ENCODE measurements around the gene ARL2.
A peak's percentile ranks its signal among the peaks of the same experiment; 100 is the strongest.

ARL2 gene

DNA sequence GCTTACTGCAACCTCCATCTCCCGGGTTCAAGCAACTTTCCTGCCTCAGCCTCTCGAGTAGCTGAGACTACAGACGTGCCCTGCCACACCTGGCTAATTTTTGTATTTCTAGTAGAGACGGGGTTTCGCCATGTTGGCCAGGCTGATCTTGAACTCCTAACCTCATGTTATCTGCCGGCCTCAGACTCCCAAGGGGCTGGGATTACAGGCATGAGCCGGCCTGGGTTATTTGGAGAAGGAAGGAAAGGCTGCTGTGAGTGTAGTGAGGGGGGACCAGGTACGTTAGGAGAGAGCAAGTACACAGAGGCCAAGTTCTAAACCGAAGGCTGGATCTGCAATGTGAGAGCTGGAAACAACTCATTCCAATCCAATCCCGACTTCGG lies 17.6 kb upstream of the ARL2 start:
- Histone ChIP-seq H3K4me3 (ENCODE audit: low read length) (peak overlapping the region; percentile 25; the same call in 1 of the 2 replicates), H3K27ac (ENCODE audit: low read length) (no peak overlapping the region), H3K9ac (ENCODE audit: low read length) (no peak overlapping the region)

GRCh38 chr11:64996710-64997380 lies 17.1 kb upstream of the ARL2 start, which contains the start of gene BATF2:
TSS of gene BATF2 (minus strand) at chr11:64996971. CDS start at chr11:64996914, 57 bp downstream.
- Histone ChIP-seq H3K36me3 (replicated peaks; ENCODE audit: low read depth, low read length) (no peaks in the 10 kb centered on the region), H3K4me3 (ENCODE audit: low read length) (peak within 1 kb of the TSS; percentile 25; the same call in 1 of the 2 replicates), H3K79me2 (ENCODE audit: low read length) (no peaks in the 10 kb centered on the region), H3K9me3 (ENCODE audit: insufficient read depth, low read length) (no peaks in the 10 kb centered on the region), H3K27me3 (ENCODE audit: low read depth, low read length) (peaks cover 7% of the 10 kb centered on the region; the same call in 1 of the 2 replicates), H3K4me2 (ENCODE audit: low read length) (peak within 1 kb of the TSS; percentile 48), H3K27ac (ENCODE audit: low read length) (no peak within 1 kb of the TSS), H3K4me1 (ENCODE audit: low read length) (peaks cover 10% of the 10 kb centered on the region), H2AFZ (ENCODE audit: low read depth, low read length) (peak within 1 kb of the TSS; percentile 48), H3K9ac (ENCODE audit: low read length) (no peak within 1 kb of the TSS), H4K20me1 (ENCODE audit: insufficient read depth, low read length) (no peaks in the 10 kb centered on the region)
- TF ChIP-seq CTCF (IDR thresholded peaks at IDR 0.05; ENCODE audit: low read depth, low read length) (peak; percentile 53), EZH2phosphoT487 (IDR thresholded peaks at IDR 0.05; ENCODE audit: low read depth) (no peak)

More for the DNA sequence above, 17.6 kb upstream of the ARL2 start:
- Histone ChIP-seq H3K4me1 (ENCODE audit: low read length) (peaks cover 12% of the 10 kb centered on the region), H3K4me2 (ENCODE audit: low read length) (peak overlapping the region; percentile 48), H3K79me2 (ENCODE audit: low read length) (no peaks in the 10 kb centered on the region), H4K20me1 (ENCODE audit: insufficient read depth, low read length) (no peaks in the 10 kb centered on the region), H2AFZ (ENCODE audit: low read depth, low read length) (peak overlapping the region; percentile 48), H3K9me3 (ENCODE audit: insufficient read depth, low read length) (no peaks in the 10 kb centered on the region), H3K27me3 (ENCODE audit: low read depth, low read length) (peaks cover 7% of the 10 kb centered on the region; the same call in 1 of the 2 replicates), H3K36me3 (replicated peaks; ENCODE audit: low read depth, low read length) (no peaks in the 10 kb centered on the region)
- TF ChIP-seq CTCF (IDR thresholded peaks at IDR 0.05; ENCODE audit: low read depth, low read length) (no peak), EZH2phosphoT487 (IDR thresholded peaks at IDR 0.05; ENCODE audit: low read depth) (no peak)

DNA sequence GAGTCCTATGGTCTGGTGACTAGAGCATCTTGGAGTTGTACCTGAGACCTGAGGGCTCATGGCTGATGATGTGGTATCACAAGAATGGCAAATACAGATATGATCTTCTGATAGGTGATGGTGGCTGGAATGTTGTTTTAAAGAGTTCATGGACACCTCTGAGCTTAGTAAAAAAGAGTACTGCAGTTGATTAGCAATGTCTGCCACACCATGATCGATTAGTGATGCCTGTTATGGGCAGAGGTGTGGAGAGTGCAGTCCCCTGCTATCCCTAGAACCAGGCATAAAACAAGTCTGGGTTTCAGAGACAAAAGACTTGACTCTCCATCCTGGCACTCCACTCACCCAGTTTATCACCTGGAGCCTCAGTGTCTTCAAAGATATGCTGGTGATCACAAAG lies 15.8 kb upstream of the ARL2 start:
- Histone ChIP-seq H3K79me2 (ENCODE audit: low read length) (no peaks in the 10 kb centered on the region), H2AFZ (ENCODE audit: low read depth, low read length) (no peak overlapping the region), H3K4me3 (ENCODE audit: low read length) (no peak overlapping the region), H3K36me3 (replicated peaks; ENCODE audit: low read depth, low read length) (no peaks in the 10 kb centered on the region), H3K4me2 (ENCODE audit: low read length) (no peak overlapping the region), H4K20me1 (ENCODE audit: insufficient read depth, low read length) (no peaks in the 10 kb centered on the region), H3K27ac (ENCODE audit: low read length) (no peak overlapping the region), H3K9me3 (ENCODE audit: insufficient read depth, low read length) (no peaks in the 10 kb centered on the region), H3K27me3 (ENCODE audit: low read depth, low read length) (peaks cover 7% of the 10 kb centered on the region; the same call in 1 of the 2 replicates), H3K4me1 (ENCODE audit: low read length) (peaks cover 10% of the 10 kb centered on the region), H3K9ac (ENCODE audit: low read length) (no peak overlapping the region)
- TF ChIP-seq CTCF (IDR thresholded peaks at IDR 0.05; ENCODE audit: low read depth, low read length) (no peak), EZH2phosphoT487 (IDR thresholded peaks at IDR 0.05; ENCODE audit: low read depth) (no peak)

DNA sequence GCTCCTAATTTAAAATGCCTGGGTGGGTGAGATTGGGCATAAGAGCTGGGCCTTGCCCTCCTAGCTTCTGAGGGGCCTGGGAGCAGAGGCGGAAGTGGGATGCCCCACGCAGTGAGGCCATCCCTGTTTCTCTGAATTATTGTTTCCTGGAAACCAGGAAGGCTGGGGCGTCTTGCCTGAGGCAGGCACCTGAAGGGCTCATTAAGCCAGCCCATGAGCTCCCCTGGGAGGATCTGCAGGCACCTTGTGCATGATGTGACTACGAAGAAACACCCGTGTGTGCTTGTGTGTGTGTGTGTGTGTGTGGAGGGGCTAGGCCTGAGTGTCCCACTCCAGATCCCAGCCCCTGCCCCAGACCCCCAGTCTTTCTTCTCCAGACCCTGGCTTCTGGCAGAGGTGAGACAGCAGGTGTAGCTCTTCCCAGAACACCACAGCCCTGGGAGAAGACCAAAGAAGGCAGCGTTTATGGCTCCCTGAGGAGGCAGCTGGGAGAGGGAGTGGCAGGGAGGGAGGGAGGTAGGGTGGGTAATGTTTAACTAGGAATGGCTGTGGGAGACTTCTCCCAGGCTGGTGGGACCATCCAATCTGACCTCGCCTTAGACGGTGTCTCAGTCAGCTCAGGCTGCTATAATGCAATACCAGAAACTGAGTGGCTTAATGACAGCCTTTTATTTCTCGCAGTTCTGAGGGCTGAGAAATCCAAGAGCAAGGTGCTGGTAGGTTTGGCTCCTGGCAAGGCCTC lies 15.1 kb upstream of the ARL2 start:
- Histone ChIP-seq H3K4me1 (ENCODE audit: low read length) (peaks cover 10% of the 10 kb centered on the region), H3K4me3 (ENCODE audit: low read length) (no peak overlapping the region), H3K9me3 (ENCODE audit: insufficient read depth, low read length) (no peaks in the 10 kb centered on the region), H3K4me2 (ENCODE audit: low read length) (no peak overlapping the region), H4K20me1 (ENCODE audit: insufficient read depth, low read length) (no peaks in the 10 kb centered on the region), H3K79me2 (ENCODE audit: low read length) (no peaks in the 10 kb centered on the region), H2AFZ (ENCODE audit: low read depth, low read length) (no peak overlapping the region), H3K9ac (ENCODE audit: low read length) (no peak overlapping the region), H3K27me3 (ENCODE audit: low read depth, low read length) (0 out of 2 replicates have a peak, but pooled peaks cover 3% of the 10 kb centered on the region), H3K36me3 (replicated peaks; ENCODE audit: low read depth, low read length) (no peaks in the 10 kb centered on the region), H3K27ac (ENCODE audit: low read length) (no peak overlapping the region)
- TF ChIP-seq EZH2phosphoT487 (IDR thresholded peaks at IDR 0.05; ENCODE audit: low read depth) (no peak), CTCF (IDR thresholded peaks at IDR 0.05; ENCODE audit: low read depth, low read length) (no peak)

All from OCI-LY3 (cell line).